Ovary (tissue), 3 donors: ENCODE results near the gene TAOK2.

Source experiments
- POLR2A ChIP-seq: fragments of 450-650 bp; IDR thresholded peaks from one replicate; pipeline ENCODE4 v1.6.1; 2017; ENCODE audit warnings: antibody characterized with exemption, mild to moderate bottlenecking, moderate library complexity
- TF ChIP-seq, protein P1 (sequence below), 3 donors: fragments of 450-650 bp in 2 of 3; fragments of 200-600 bp in 1 of 3; IDR thresholded peaks; one replicate each; pipeline versions ENCODE4 v1.5.1 to v1.8.0; 2016 to 2022; ENCODE audit warnings: antibody characterized with exemption in 3 of 3, mild to moderate bottlenecking in 1 of 3
- donor health status: DM: no; HTN: no; CAD: no.

DNA sequence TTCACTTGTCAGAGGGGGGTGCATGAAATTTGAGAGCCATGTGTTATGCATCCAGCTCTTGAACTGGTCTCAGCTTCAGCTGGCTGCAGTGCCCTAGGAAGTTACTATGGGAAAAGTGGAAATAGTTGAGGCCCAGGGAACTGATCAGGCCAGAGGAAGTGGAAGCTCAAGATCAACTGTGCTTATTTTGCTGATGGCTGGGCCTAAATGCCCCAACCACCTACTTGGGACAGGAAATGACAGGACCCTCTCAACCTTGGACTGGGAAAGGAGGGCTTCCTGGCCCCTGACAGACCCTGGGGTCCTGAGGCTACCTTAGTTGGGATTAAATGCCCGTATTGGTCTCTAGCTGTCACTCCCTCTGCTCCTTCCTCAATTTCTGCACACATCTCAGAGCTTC is 1.2 kb upstream of the TAOK2 start:
- TF ChIP-seq, protein P1, sequence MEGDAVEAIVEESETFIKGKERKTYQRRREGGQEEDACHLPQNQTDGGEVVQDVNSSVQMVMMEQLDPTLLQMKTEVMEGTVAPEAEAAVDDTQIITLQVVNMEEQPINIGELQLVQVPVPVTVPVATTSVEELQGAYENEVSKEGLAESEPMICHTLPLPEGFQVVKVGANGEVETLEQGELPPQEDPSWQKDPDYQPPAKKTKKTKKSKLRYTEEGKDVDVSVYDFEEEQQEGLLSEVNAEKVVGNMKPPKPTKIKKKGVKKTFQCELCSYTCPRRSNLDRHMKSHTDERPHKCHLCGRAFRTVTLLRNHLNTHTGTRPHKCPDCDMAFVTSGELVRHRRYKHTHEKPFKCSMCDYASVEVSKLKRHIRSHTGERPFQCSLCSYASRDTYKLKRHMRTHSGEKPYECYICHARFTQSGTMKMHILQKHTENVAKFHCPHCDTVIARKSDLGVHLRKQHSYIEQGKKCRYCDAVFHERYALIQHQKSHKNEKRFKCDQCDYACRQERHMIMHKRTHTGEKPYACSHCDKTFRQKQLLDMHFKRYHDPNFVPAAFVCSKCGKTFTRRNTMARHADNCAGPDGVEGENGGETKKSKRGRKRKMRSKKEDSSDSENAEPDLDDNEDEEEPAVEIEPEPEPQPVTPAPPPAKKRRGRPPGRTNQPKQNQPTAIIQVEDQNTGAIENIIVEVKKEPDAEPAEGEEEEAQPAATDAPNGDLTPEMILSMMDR (IDR thresholded peaks at IDR 0.05) = no peak
- no peak for TF ChIP-seq POLR2A
